Measurements from ENCODE around the gene GBGT1.

Gene GBGT1

DNA sequence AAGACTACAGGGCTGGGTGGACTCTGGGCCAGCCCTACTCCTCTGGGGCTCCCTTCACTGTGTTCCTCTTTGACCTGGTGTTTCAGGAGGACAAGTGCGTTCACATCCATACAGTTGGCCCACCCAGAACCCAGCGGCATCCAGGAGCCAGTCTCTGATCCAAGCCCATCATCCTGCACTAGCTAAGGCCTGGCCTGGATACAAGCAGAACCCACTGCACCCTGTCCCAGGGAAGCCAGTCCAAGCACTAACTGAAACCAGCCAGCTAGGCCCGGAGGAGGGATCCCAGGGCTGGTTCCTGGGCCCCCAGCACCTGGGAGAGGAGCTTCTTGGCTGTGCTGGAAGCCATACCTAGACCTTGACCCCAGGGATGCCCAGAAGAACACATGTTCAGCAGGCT, 4.1 kb upstream of the GBGT1 start:
- no peak overlapping the region for H3K27ac ChIP-seq (ENCODE audit: low read depth, low read length, poor library complexity, severe bottlenecking)

DNA sequence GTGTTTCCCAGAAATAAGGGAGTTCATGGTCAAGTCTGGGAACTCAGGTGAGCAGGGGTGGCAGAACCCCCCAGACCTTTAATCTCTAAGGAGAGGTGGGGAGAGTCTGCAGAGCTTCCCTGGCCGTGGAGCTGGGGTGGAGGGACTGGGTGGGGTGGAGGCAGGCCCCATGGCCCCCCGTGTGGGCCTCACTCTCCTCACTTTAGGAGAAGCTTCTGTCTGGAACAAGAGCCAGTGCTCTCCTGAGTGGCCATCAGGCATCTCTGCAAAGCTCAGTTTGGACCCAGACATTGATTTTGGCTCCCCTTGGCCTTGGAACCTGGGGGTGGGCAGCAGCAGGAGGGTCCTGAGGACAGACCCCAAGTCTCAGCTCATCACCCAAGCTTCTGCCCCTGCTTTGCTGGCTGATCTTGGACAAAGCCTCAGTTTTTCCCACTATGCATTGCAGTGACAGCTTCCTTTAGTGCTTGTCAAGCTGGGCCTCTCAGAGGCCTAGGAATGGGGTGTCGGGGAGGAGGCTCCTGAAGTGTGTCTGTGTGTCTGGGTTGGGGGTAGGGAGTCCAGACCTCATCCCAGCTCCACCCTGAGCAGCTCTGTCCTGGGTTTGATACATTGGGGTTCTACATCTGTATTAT, 3.5 kb upstream of the GBGT1 start:
- TF ChIP-seq EZH2 (IDR thresholded peaks at IDR 0.05; ENCODE audit: borderline replicate concordance, low read length) (no peak), CTCF (IDR thresholded peaks at IDR 0.05; ENCODE audit: low read length) (no peak)
- peaks cover 5% of the 10 kb centered on the region; the same call in 1 of the 2 replicates for H3K27me3 ChIP-seq (ENCODE audit: insufficient read depth, low read length)
- no peaks in the 10 kb centered on the region for H3K9me3 ChIP-seq (ENCODE audit: low read length)
- no peak overlapping the region for H3K4me2 ChIP-seq (ENCODE audit: low read length)
- no peaks in the 10 kb centered on the region for H3K9me2 ChIP-seq (ENCODE audit: low read depth, low read length)
- H3K79me2 ChIP-seq (ENCODE audit: insufficient read depth, low read length): no peaks in the 10 kb centered on the region
- H2AFZ ChIP-seq (ENCODE audit: low read length): no peak overlapping the region
- H3K4me3 ChIP-seq (ENCODE audit: low read depth, low read length, poor library complexity, severe bottlenecking): no peak overlapping the region
- no peak overlapping the region for H3K27ac ChIP-seq (ENCODE audit: low read depth, low read length, poor library complexity, severe bottlenecking)
- H3F3A ChIP-seq (ENCODE audit: insufficient read depth, low read length): no peaks in the 10 kb centered on the region
- H3K4me1 ChIP-seq (ENCODE audit: insufficient read depth, low read length, severe bottlenecking): peaks cover 23% of the 10 kb centered on the region
- no peaks in the 10 kb centered on the region for H4K20me1 ChIP-seq (ENCODE audit: insufficient read depth, low read length)
- no peak overlapping the region for H3K9ac ChIP-seq (ENCODE audit: low read length)
- no peaks in the 10 kb centered on the region for H3K36me3 ChIP-seq (ENCODE audit: insufficient read depth, low read length)

More for the DNA sequence above, 4.1 kb upstream of the GBGT1 start:
- Histone ChIP-seq H3F3A (ENCODE audit: insufficient read depth, low read length) (no peaks in the 10 kb centered on the region), H3K9me2 (ENCODE audit: low read depth, low read length) (no peaks in the 10 kb centered on the region), H3K9ac (ENCODE audit: low read length) (no peak overlapping the region), H3K4me2 (ENCODE audit: low read length) (no peak overlapping the region), H3K9me3 (ENCODE audit: low read length) (no peaks in the 10 kb centered on the region), H4K20me1 (ENCODE audit: insufficient read depth, low read length) (no peaks in the 10 kb centered on the region), H3K4me3 (ENCODE audit: low read depth, low read length, poor library complexity, severe bottlenecking) (no peak overlapping the region), H3K27me3 (ENCODE audit: insufficient read depth, low read length) (peaks cover 5% of the 10 kb centered on the region; the same call in 1 of the 2 replicates), H2AFZ (ENCODE audit: low read length) (no peak overlapping the region), H3K4me1 (ENCODE audit: insufficient read depth, low read length, severe bottlenecking) (peaks cover 23% of the 10 kb centered on the region), H3K36me3 (ENCODE audit: insufficient read depth, low read length) (no peaks in the 10 kb centered on the region), H3K79me2 (ENCODE audit: insufficient read depth, low read length) (no peaks in the 10 kb centered on the region)
- TF ChIP-seq EZH2 (IDR thresholded peaks at IDR 0.05; ENCODE audit: borderline replicate concordance, low read length) (no peak), CTCF (IDR thresholded peaks at IDR 0.05; ENCODE audit: low read length) (no peak)

DNA sequence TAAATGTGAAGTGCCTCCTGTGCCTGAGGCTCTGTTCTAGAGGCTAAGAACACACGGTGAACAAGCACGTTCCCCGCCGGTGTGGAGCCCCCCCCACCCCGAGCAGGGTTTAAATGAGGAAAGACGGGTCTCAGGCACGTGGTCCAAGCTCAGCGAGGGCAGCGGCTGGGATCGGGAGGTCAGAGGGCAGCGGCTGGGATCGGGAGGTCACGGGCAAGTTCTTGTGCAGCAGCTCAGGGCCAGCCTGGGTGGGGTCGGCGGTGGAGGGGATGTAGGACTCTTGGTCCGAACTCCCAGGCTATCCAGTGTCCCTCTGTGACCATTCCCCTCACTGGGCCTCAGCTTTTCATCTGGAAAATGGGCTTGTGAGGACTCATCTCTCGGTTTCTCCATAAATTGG, 2.7 kb upstream of the GBGT1 start:
- H3K9ac ChIP-seq (ENCODE audit: low read length): no peak overlapping the region
- H3F3A ChIP-seq (ENCODE audit: insufficient read depth, low read length): no peaks in the 10 kb centered on the region
- no peaks in the 10 kb centered on the region for H3K36me3 ChIP-seq (ENCODE audit: insufficient read depth, low read length)
- peaks cover 16% of the 10 kb centered on the region for H3K4me1 ChIP-seq (ENCODE audit: insufficient read depth, low read length, severe bottlenecking)
- H3K4me3 ChIP-seq (ENCODE audit: low read depth, low read length, poor library complexity, severe bottlenecking): no peak overlapping the region
- H3K4me2 ChIP-seq (ENCODE audit: low read length): no peak overlapping the region
- no peaks in the 10 kb centered on the region for H3K79me2 ChIP-seq (ENCODE audit: insufficient read depth, low read length)
- no peak overlapping the region for H2AFZ ChIP-seq (ENCODE audit: low read length)
- no peaks in the 10 kb centered on the region for H3K9me3 ChIP-seq (ENCODE audit: low read length)
- peaks cover 5% of the 10 kb centered on the region; the same call in 1 of the 2 replicates for H3K27me3 ChIP-seq (ENCODE audit: insufficient read depth, low read length)
- no peak overlapping the region for H3K27ac ChIP-seq (ENCODE audit: low read depth, low read length, poor library complexity, severe bottlenecking)
- no peaks in the 10 kb centered on the region for H3K9me2 ChIP-seq (ENCODE audit: low read depth, low read length)
- H4K20me1 ChIP-seq (ENCODE audit: insufficient read depth, low read length): no peaks in the 10 kb centered on the region
- TF ChIP-seq EZH2 (IDR thresholded peaks at IDR 0.05; ENCODE audit: borderline replicate concordance, low read length) (no peak), CTCF (IDR thresholded peaks at IDR 0.05; ENCODE audit: low read length) (no peak)

All from OCI-LY1 (cell line).